K562 (cell line): ENCODE data around the gene KCNC3. TPM values are rescaled to one million over a fixed set of nuclear protein-coding genes. Genes with fewer than 3 reads are reported as not detected.
A peak's percentile ranks its signal among the peaks of the same experiment; 100 is the strongest.

Source experiments
- ARNT ChIP-seq, 2 experiments: fragments of 450-650 bp; IDR thresholded peaks; 2 replicates each; pipeline ENCODE4 v1.6.1; 2016; ENCODE audit warnings: mild to moderate bottlenecking in 1 of 2
- CEBPG ChIP-seq, 3 experiments: fragments of 200-800 bp in 1 of 3; sonication (Bioruptor generic) in 1 of 3; sonication (generic) in 1 of 3; formaldehyde crosslinking in 1 of 3; IDR thresholded peaks in 2 of 3; conservative IDR thresholded peaks in 1 of 3; 2 replicates each; pipeline versions ENCODE4 v1.6.1 to v1.8.0; 2016 to 2022; ENCODE audit warnings: missing compliant biosample characterization in 2 of 3, missing genetic modification characterization in 2 of 3, mild to moderate bottlenecking in 1 of 3, missing genetic modification reagents in 1 of 3
- ESRRA ChIP-seq: fragments of 450-650 bp; IDR thresholded peaks from 2 replicates; pipeline ENCODE4 v1.6.1; 2014; ENCODE audit warnings: low read depth, mild to moderate bottlenecking, moderate library complexity, borderline replicate concordance
- FOXP1 ChIP-seq: sonication (generic); formaldehyde crosslinking; IDR thresholded peaks from 2 replicates; pipeline ENCODE4 v1.8.0; 2022; ENCODE audit warnings: mild to moderate bottlenecking, missing genetic modification reagents
- HCFC1 ChIP-seq: IDR thresholded peaks from 2 replicates; pipeline ENCODE4 v1.6.1; 2012; ENCODE audit warnings: low read depth, low read length, improper control_type of control experiment
- HDAC2 ChIP-seq: fragments of 450-650 bp; IDR thresholded peaks from 2 replicates; pipeline ENCODE4 v1.6.1; 2016; ENCODE audit warnings: mild to moderate bottlenecking
- KDM2B ChIP-seq: fragments of 250-450 bp; sonication (Bioruptor Pico); IDR thresholded peaks from 2 replicates; pipeline ENCODE4 v1.8.0; 2021; ENCODE audit warnings: mild to moderate bottlenecking, moderate library complexity
- MECOM ChIP-seq: fragments of 250-450 bp; sonication (Bioruptor Pico); IDR thresholded peaks from 2 replicates; pipeline ENCODE4 v1.8.0; 2022; ENCODE audit warnings: inconsistent platforms
- NFIC ChIP-seq: fragments of 450-650 bp; IDR thresholded peaks from 2 replicates; pipeline ENCODE4 v1.6.1; 2017; ENCODE audit warnings: mild to moderate bottlenecking, inconsistent platforms
- RBBP5 ChIP-seq: fragments of 200-600 bp; sonication (generic); IDR thresholded peaks from 2 replicates; pipeline ENCODE4 v1.6.1; 2012; ENCODE audit warnings: borderline replicate concordance, mild to moderate bottlenecking, low read length, control low read depth, inconsistent platforms; ENCODE audit not compliant: insufficient read depth, poor library complexity, severe bottlenecking
- ZBTB43 ChIP-seq: sonication (generic); formaldehyde crosslinking; IDR thresholded peaks from 2 replicates; pipeline ENCODE4 v1.8.0; 2023; ENCODE audit warnings: mild to moderate bottlenecking, missing genetic modification reagents
- ZC3H8 ChIP-seq: fragments of 450-650 bp; IDR thresholded peaks from 2 replicates; pipeline ENCODE4 v1.6.1; 2017
- ZFPM2 ChIP-seq: fragments of 250-450 bp; sonication (Bioruptor Pico); IDR thresholded peaks from 2 replicates; pipeline ENCODE4 v1.5.1; 2022; ENCODE audit warnings: mild to moderate bottlenecking
- ZNF12 ChIP-seq: sonication (generic); formaldehyde crosslinking; IDR thresholded peaks from 2 replicates; pipeline ENCODE4 v1.4.0; 2020; ENCODE audit warnings: mild to moderate bottlenecking, missing genetic modification reagents
- ZNF224 ChIP-seq: sonication (generic); formaldehyde crosslinking; IDR thresholded peaks from 2 replicates; pipeline ENCODE4 v1.8.0; 2022; ENCODE audit warnings: mild to moderate bottlenecking, missing genetic modification reagents
- polyA plus RNA-seq, 8 experiments: library from polyadenylated mRNA; depleted of rRNA in 4 of 8; stranded (reverse) in 5 of 8; unstranded in 3 of 8; fragments of >200 nt; fragmentation: Nextera tagmentation in 2 of 8; fragmentation: Illumina TruSeq in 1 of 8; extraction: Ambion mirVana in 2 of 8; extraction: Trizol in 1 of 8; gene quantifications; 2 replicates each; pipeline versions ENCODE4 v1.2.1 to v1.2.3, GENCODE V29; 2011 to 2014; ENCODE audit warnings: inconsistent platforms in 1 of 8, missing spikeins in 1 of 8
- total RNA-seq, 7 experiments: library from RNA; depleted of rRNA in 6 of 7; stranded (reverse); fragments of >200 nt in 6 of 7; fragmentation: Illumina TruSeq in 2 of 7; extraction: Trizol in 2 of 7; gene quantifications; 2 replicates each; pipeline versions ENCODE4 v1.2.1 to v1.2.3, GENCODE V29; 2011 to 2021; ENCODE audit warnings: low replicate concordance in 1 of 7
- TF ChIP-seq, protein P1 (sequence below): fragments of 250-450 bp; sonication (Bioruptor Pico); IDR thresholded peaks from 2 replicates; pipeline ENCODE4 v1.4.0; 2020

KCNC3 gene
- total and polyA plus RNA-seq, 9 of the 15 experiments (the other 6 are each of a cell fraction or from before 2014, with no cell fraction given) = 0.03 to 26.2 (median 2.0) TPM

DNA sequence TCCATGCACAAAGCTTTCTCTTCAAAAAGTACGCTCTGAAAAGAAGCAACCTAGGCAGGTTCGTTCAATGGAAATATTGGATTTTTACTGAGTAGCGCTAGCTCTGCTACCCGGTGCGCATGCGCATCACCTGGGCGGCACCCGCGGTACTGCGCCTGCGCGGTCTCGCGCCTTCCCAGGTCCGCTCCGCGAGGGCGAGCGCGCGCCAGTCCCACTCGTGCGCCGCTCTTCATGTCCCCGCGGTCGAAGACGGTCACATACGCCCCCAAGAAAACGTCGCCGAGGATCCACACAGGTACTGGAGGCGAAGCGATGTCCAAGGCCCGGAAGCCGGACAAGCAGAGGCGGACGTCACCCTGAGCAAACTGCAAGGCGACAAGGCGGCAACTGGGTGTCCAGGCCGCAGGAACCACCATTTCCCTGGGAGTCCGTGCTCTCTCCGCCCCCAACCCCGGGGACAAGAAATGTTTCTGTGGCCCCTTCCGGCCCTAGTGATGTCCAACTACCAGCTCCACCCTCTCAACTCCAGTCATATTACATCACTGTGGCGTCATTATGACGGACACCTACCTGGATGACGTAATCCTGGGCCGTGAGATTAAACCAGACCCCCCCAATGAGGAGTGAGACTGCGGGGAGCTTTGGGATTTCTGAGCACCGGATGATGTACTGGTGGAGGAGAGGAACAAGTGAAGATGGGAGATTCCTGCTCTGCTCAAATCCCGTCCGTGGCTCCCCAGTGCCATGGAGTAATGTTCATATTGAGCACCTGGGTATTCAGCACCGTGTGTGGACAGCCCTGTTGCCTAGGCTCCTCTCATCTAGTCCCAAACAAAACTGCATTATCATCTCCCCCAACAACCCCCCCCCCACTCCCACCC is 4.8 kb upstream of the KCNC3 start (continued):
- peak; percentile 90 for TF ChIP-seq ZBTB43
- TF ChIP-seq MECOM (CRISPR knock-in tag) = no peak
- TF ChIP-seq ZNF224 (CRISPR knock-in tag) = peak; percentile 48; the same call in 1 of the 2 replicates
- TF ChIP-seq KDM2B (CRISPR knock-in tag) = peak; percentile 84; the same call in 1 of the 2 replicates
- peak; percentile 81 for TF ChIP-seq HDAC2
- TF ChIP-seq, protein P1, sequence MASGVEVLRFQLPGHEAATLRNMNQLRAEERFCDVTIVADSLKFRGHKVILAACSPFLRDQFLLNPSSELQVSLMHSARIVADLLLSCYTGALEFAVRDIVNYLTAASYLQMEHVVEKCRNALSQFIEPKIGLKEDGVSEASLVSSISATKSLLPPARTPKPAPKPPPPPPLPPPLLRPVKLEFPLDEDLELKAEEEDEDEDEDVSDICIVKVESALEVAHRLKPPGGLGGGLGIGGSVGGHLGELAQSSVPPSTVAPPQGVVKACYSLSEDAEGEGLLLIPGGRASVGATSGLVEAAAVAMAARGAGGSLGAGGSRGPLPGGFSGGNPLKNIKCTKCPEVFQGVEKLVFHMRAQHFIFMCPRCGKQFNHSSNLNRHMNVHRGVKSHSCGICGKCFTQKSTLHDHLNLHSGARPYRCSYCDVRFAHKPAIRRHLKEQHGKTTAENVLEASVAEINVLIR (CRISPR knock-in tag) = peak; percentile 96
- peak; percentile 63 for TF ChIP-seq RBBP5
- TF ChIP-seq FOXP1 (CRISPR knock-in tag) = peak; percentile 69; the same call in 1 of the 2 replicates
- peak; percentile 91 for TF ChIP-seq CEBPG (CRISPR knock-in tag; IDR thresholded peaks at IDR 0.05)
- TF ChIP-seq CEBPG (tag; conservative IDR thresholded peaks at IDR 0.05 in 1 of 2, IDR thresholded peaks at IDR 0.05 in 1 of 2) = peak; percentile 95 to 98
- TF ChIP-seq NFIC = 0 out of 2 replicates have a peak, but pooled peaks have one; percentile 5
- TF ChIP-seq ARNT (IDR thresholded peaks at IDR 0.05) = peak; percentile 40 to 41; a peak in 2 of 4 replicates
- TF ChIP-seq ZC3H8 = no peak
- TF ChIP-seq ZFPM2 (CRISPR knock-in tag) = no peak
- no peak; the same call in 1 of the 2 replicates for TF ChIP-seq HCFC1
- no peak for TF ChIP-seq ZNF12
- peak; percentile 75 for TF ChIP-seq ESRRA
